Measurements from ENCODE around the gene AIRE.
A peak's percentile ranks its signal among the peaks of the same experiment; 100 is the strongest.
"Not testable (repeated sequence)": the region's sequence is repeated elsewhere in the genome, so short reads cannot be mapped to it uniquely, and the experiment has no call there.

Gene AIRE

DNA sequence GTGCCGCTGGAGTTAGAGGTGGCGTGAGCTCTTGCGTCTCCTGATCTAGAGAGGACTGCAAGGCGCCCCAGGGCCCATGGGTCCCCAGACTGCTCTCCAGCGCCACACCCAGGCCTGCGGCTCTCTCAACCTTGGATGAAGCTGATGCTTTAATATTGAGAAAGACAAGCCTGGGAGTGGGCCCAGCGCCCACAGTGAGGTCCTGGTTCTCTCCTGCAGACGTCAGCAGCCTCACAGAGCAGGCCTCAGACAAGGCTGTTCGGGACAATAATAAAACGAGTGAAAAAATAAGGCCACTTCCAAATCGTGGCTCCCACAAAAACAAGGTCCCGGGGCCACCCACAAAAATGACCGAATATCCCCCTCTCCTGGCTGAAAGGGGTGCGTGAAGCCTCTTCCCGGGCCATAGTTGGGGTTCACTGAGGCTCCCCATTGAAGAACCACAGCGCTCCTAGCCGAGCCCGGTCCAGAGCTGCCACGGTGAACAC lies 18.0 kb upstream of the AIRE start:
- no peak for DNase-seq

DNA sequence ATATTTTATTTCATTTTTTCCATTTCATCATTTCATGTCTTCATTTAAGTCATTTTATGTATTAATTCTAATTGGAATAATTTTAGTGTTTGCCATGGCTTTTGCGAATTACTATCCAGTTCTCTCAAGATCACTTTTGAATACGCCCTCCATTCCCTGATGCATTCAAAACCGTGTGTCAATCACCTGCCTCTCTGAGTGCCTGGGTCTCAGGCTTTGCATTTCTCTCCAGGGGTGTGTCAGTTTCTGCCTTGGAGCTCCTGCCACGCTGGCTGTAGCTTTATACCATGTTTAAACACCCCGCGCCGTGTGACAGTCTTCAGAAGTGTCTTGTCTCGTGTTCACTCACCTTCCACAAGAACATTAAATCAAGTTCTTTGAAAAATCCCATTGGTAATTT lies 16.6 kb upstream of the AIRE start:
- DNase-seq = no peak

DNA sequence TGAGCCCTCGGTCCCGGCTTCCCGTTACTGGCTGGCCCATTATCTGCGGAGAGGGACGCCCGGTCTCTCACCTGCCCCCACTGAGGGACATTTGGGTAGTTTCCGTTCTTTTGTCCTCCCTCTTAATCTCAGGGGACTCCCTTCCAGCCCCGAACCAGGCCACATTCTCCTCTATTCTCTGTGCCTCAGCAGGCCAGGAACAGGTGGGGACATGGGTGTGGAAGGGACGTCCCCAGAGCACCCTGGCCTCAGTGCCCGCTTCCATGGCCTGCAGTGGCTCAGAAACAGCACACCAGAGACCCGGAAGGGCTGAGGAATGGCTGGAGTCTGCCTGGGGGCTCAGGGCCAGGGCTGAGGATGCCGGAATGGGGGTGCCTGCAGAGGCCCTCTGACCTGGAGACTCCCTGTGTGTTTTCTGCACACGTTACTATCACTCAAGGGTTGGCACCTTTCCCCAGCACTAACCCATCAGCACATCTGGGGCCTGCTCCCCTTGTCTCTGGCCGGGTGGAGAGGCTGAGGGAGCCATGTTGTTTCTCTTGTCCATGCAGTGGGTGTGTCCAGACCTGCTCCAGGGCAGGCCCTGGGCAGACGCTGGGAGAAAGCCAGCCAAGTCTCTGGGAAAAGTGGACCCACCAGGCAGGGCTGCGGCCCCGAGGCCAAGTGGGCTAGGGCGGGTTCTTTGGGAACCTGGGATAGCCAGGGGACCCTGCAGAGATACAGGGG lies 14.0 kb upstream of the AIRE start:
- DNase-seq = no peak

DNA sequence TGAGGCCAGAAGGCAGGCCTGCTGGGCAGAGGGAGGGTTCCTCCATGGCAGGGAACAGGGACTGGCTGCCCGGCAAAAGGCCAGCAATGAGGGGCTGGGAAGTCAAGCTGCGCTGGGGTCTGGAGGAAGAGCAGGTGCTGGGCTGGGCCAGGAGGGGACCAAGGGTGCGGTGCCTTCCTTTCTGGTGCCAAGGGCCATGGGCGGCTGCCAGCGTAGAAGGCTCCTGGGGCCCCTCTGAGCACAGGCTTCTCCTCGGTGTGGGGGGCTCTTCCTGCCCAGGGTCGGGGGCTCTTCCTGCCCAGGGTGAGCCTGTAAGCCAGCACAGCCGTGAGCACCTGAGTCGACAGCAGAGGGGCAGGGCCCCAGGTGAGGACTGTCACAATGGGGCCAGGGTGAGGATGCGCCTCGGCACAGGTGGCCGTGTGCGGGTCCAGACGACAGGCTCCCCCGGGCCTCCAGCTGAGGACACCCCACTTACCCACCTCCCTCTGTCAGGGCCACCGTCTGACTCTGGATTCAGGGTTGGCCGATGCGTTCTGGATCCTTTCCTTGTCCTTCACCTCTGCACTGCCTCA lies 13.3 kb upstream of the AIRE start:
- DNase-seq = no peak

DNA sequence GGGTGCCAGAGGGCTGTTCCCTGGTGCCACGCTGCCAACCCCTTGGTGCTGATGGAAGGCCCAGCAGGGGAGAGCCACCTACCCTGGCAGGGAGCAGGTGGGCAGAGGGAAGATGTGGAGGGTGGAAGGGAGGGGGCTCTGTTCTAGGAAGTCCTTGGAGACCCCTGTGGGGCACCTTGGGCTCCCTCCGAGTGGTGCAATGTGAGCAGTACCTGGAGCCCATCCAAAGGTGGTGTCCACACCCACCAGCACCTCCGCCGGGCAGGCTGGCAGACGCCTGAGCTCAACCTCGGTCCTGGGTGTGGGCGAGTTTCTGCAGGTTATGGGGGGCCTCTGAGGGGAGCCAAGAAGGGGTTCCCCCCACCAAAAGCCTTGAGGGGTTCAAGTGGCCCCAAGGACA lies 12.6 kb upstream of the AIRE start:
- no peak for DNase-seq

DNA sequence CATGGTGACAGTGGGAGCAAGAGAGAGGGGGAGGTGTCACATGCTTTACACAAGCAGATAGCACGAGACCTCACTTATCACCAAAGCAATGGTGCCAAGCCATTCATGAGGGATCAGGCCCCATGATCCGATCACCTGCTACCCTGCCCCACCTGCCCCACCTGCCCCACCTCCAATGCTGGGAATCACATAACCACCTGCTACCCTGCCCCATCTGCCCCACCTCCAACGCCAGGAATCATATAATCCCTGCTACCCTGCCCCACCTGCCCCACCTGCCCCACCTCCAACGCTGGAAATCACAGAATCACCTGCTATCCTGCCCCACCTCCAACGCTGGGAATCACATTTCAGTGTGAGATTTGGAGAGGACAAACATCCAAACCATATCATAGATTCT lies 10.6 kb upstream of the AIRE start:
- DNase-seq = no peak

DNA sequence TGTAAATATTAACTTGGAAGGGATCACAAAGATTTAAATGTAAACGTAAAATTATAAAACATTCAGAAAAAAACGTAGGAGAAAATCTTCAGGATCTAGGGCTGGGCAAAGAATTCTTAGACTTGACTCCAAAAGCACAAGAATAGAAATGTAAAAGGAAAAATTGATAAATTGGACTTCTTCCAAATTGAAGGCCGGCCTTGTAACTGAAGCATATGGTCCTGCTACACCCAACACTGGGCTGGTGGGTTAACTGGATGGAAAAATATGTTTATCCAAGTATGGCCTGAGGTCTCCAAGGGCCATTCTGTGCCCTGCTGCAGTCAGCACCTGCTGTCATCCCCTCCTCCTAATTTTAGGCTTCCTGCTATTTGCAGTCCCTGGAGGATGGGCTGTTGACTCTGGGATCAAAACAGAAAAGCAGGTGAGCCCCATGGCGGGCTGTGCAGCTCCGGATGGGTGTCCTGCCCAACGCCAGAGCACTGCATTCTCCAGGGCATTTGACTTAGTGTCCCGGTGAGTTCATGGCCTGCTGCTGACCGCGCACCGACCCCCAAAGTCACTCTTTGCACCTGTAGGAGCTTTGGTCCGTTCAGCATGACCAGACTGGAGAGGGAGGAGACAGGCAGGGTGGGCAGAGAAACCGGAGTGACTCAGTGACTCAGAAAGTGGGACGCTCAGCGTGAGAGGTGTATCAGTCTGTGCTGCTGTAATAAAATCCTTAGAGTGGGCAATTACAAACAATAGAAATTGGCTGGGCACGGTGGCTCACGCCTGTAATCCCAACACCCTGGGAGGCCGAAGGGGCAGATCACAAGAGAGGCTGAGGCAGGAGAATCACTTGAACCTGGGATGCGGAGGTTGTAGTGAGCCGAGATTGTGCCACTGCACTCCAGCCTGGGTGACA lies 6.1 kb upstream of the AIRE start:
- DNase-seq = peak; percentile 83

DNA sequence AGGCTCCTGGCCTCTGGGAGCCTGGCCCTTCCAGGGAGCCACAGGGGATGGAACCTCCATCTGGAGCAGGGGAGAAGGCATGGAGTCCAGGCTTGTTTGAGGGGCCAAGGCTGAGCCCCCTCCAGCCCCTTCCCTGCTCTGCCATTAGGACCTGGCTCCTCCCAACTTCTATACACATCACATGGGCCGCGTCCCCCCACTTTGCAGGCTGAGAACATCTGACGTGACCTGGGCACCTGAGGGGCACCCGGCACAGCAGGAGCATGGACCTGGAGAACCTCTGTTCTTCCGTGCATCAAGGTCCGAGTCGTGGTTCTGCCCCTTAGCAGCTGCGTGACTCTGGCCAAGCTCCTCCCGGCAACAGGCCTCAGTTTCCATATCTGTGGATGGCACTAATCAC lies 3.9 kb upstream of the AIRE start:
- no peak for DNase-seq

DNA sequence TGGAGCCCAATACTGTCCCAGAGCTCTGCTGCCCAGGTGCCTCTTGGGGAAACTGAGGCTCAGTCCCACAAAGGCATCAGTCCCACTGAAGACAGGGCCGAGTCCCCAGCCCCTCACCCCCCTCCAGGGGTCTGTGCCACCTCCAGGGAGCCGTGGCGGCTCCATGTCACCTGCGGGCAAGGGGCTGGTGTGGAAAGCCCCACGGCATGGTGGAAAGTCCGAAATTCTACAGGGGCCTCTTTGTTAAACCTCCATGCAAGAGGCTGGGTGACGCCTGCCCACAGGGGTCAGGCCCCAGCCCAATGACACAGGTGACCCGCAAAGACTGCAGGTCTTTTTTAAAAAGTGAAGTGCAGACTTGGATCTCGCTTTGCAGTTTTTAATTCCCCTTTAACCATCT lies 3.3 kb upstream of the AIRE start:
- no peak for DNase-seq

DNA sequence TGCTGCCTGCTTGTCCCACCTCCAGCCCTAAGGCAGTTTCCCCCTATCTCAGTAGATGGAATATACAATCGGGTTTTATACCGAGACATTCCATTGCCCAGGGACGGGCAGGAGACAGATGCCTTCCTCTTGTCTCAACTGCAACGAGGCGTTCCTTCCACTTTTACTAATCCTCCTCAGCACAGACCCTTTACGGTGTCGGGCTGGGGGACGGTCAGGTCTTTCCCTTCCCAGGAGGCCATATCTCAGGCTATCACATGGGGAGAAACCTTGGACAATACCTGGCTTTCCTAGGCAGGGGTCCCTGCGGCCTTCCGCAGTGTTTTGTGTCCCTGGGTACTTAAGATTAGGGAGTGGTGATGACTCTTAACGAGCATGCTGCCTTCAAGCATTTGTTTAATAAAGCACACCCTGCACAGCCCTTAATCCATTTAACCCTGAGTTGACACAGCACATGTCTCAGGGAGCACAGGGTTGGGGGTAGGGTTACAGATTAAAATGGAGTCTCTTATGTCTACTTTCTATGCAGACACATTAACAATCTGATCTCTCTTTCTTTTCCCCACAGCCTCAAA lies 2.4 kb upstream of the AIRE start:
- DNase-seq = not testable (repeated sequence)

DNA sequence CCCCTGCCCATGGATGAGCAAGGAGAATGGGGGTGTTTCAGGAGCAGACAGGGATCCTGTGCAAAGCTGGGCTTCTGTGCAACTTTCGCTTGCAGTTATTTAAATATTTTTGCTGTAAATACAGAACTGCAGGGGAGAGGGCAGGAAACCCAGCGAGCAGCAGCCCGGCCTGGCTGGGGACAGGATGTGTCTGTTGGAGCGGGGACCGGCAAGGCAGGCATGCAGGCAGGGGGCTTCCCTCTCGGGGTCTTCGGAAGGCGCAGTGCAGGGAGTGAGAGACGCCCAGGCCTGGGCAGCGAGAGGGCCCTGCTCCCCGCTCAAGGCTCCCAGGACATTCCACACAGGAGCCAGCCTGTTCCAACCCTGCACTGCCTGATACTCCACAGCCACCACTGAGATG lies 1.7 kb upstream of the AIRE start:
- no peak for DNase-seq

DNA sequence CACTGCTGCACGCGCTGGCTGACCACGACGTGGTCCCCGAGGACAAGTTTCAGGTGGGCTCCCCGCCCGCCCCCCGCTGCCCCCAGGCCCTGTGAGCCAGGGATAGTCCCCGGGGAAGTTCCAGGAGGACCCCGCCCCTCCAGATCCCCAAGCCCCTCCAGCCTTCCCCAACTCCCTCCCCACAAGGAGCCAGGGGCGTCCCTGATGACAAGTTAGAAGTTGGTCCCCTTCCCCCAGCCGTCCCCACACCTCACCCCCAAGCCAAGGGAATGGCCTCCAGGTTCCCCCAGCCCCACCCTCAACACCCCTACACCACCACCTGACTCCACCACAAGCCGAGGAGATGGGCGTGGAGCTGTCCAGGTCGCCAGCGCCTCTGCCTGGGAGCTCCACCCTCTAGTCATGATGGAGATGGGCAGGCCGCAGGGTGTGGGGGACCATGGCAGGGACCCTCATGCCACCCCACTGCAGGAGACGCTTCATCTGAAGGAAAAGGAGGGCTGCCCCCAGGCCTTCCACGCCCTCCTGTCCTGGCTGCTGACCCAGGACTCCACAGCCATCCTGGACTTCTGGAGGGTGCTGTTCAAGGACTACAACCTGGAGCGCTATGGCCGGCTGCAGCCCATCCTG lies 525 bp downstream of the AIRE start:
- DNase-seq = no peak

DNA sequence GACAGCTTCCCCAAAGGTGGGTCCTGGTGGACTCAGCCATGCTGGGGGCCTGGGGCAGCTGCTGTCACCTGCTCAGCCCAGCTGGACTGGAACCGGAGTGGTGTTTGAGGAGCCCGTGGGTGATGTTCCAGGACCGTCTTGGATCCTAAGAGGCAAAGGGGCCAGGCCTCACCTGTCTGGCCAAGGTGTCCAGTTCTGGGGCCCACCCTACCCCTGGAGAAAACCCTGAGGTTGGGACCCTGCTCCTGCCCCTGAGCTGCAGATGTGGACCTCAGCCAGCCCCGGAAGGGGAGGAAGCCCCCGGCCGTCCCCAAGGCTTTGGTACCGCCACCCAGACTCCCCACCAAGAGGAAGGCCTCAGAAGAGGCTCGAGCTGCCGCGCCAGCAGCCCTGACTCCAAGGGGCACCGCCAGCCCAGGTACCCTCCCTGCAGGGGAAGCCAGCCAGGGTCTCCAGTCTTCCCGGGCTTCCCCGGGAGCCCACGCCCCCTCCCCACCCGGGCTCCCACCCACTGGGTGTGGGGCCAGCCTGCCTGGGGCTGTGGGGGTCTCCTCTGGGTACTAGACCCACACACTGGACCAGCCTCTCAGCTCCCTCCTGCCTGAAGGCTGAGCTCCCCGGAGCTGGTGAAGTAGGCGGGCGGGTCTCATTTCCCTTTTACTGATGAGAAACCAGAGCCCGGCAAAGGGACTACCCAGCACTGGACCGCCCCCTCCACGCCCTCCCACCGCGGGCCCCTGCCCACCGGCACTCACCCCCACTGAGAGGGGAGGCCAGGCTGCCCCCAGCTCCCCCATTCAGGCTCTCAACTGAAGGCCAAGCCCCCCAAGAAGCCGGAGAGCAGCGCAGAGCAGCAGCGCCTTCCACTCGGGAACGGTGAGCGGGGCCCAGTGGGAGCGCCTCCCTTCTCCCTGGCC lies 1.3 kb downstream of the AIRE start:
- DNase-seq = no peak

DNA sequence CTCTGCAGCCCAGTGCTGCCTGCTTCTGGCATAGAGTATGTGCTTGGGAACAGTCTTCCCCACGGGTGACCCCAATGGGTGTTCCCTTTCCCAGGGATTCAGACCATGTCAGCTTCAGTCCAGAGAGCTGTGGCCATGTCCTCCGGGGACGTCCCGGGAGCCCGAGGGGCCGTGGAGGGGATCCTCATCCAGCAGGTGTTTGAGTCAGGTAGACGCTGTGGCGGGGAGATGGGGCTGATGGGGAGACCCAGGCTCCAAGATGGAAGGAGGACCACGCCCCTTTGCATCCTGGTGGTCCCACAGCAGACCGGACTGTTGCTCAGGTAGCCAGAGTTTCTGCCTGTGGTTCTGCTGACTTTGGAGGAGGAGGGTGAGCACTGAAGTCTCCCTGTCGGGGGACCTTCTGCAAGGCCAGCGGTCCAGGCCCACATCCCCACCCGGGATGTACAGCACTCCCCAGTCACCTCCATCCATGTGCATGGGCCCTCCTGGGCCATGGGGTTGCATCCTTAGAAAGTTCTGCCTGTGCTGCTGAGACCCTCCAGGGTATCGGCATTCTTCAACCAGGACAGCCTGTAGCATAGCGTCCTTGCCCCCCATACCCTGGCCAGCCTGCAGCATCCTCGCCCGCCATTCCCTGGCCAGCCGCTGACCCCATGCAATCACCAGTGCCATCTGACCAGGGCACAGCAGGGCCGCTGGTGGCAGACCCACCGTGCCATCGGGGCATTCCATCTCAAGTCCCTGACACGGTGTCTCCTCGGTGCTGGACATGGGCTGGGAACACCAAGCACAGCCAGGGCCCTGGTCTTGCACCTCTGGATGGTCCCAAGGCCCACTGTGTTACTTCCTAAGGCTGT lies 2.8 kb downstream of the AIRE start:
- DNase-seq = no peak

DNA sequence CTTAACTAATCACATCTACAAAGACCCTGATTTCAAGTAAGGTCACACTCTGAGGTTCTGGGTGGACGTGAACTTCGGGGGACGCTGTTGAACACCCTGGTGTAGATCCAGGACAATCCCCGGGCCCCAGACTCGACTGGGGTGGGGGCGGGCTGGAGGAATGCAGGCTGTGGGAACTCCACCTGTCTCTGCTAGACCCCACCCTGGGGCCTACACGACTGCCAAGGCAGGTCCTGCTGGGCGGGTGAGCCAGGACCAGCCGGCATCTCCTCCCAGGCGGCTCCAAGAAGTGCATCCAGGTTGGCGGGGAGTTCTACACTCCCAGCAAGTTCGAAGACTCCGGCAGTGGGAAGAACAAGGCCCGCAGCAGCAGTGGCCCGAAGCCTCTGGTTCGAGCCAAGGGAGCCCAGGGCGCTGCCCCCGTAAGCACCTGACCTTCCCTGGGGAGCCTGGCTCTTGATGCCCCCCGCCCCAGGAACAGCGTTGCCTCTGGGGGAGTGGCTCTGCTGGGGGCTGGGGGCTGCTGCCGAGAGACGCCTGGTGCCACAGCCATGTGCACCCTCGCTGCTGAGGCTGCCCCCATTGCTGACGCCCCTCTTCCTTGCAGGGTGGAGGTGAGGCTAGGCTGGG lies 3.8 kb downstream of the AIRE start:
- no peak for DNase-seq

DNA sequence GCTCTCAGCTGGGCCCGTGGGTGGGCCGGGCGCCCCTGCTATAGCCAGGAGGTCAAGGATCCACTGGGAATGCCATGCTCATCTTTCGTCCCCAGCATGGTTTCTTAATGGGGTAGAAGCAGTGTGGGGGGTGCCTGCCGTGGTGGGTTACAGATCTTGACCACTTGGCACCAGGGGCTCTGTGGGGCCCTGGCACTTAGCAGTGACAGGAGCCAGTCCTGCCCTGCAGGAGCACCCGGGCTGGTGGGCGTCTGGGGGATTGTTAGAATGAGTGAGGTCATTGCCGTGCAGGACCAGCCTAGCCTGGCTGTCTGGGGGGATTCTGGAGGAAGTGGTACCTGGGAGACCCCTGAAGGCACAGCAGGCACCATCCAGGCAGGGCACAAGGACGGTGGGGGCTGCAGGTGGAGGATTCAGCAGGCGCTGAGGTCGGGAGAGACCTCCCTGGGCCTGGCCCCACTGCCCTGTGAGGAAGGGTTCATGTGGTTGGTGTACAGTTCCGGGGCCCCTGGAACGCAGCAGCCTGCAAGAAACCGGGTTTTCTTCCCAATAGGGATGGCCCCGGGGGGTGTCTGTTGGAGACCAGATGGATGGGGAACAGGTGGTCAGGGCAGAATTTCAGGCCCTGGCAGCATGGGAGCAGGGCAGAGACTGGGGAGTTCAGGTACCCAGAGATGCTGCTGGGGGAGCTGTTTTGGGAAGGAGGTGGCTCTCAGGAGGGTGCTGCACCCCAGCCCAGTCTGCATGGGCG lies 4.8 kb downstream of the AIRE start:
- no peak for DNase-seq

DNA sequence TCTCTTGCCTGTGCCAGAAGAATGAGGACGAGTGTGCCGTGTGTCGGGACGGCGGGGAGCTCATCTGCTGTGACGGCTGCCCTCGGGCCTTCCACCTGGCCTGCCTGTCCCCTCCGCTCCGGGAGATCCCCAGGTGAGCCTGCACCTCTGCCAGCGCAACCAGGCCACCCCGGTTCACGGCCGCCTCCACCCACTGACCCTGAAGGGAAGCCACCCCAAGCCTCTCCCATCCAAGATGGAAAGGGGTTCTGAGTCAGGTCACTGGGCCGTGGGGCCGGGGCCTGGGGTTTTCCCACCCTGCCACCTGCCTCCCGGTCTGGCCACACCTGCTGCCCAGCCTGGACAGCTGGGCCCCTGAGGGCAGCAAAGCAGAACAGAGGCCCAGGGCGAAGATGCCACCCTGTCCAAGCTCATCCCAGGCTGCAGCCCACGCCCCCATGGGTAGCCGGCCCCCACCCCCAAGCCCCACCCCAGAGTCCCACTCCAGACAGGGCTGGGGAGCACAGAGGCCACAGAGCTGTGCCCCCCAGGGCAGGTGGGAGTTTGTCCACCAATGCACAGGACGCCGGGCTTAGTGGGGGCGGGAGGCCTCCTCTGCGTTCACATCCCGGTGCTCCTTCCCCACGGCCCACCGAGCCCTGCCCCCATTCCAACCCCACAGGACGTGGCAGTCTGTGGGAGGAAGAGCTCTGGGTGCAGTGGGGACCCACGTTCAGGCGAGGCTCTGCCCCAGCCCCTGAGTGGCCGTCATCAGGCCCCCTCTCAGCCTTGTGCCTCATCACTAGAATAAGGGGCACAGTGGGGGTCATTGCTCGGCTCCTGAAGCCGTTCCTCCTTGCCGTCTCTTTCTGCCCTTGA lies 5.6 kb downstream of the AIRE start:
- DNase-seq = no peak

DNA sequence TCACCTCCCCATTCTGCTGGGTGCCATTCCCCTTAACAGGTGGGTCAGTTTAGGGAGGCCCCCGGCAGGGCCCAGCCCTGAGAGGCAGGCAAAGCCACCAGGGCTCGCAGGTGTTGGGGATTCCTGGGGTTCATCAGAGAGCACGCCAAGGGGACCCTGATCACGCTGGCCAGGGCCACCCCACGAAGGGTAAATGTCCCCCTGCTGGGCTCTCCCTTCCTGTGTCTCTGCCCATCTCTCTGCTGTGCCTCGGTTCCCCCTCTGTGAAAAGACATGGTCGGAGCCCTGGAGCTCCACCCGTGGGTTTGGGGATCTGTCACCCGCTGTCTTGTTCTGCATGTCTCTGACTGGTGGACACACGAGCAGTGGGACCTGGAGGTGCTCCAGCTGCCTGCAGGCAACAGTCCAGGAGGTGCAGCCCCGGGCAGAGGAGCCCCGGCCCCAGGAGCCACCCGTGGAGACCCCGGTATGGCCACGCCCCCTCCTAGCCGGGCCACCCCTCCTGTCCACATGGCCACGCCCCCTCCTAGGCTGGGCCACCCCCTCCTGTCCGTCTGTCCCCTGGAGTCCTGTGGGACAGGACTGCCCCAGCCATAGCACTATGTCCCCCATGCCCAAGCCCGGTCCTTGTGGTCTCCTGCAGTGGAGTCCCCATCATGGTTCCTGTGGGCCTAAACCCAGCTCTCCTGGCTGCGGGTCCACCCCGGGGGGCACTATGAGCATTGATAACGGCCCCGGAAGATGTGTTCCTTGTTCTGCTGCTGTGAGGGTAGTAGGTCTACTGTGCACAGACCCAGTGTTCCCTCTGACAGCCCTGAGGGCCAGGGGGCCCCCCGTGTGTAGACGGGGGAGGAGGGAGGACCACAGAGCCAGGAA lies 6.5 kb downstream of the AIRE start:
- no peak for DNase-seq

All from NCI-H1436 (cell line).